K562 (cell line): Measurements from ENCODE around the gene IBA57. TPM values are rescaled to one million over a fixed set of nuclear protein-coding genes. Genes with fewer than 3 reads are reported as not detected.

Experiments
- ARNT ChIP-seq, 2 experiments: fragments of 450-650 bp; IDR thresholded peaks; 2 replicates each; pipeline ENCODE4 v1.6.1; 2016; ENCODE audit warnings: mild to moderate bottlenecking in 1 of 2
- CHD1 ChIP-seq: fragments of 200-600 bp; sonication (generic); IDR thresholded peaks from one replicate; pipeline ENCODE4 v1.6.1; 2012; ENCODE audit warnings: mild to moderate bottlenecking, moderate library complexity, low read length, inconsistent platforms
- FOXA1 ChIP-seq: fragments of 450-650 bp; IDR thresholded peaks from 2 replicates; pipeline ENCODE4 v1.6.1; 2016; ENCODE audit warnings: mild to moderate bottlenecking, borderline replicate concordance
- LEF1 ChIP-seq: fragments of 450-650 bp; IDR thresholded peaks from 2 replicates; pipeline ENCODE4 v1.6.1; 2016; ENCODE audit warnings: mild to moderate bottlenecking
- MAX ChIP-seq: sonication (generic); formaldehyde crosslinking; IDR thresholded peaks from 2 replicates; pipeline ENCODE4 v1.9.0; 2022; ENCODE audit warnings: mild to moderate bottlenecking, missing genetic modification reagents
- MECOM ChIP-seq: fragments of 250-450 bp; sonication (Bioruptor Pico); IDR thresholded peaks from 2 replicates; pipeline ENCODE4 v1.8.0; 2022; ENCODE audit warnings: inconsistent platforms
- NFE2 ChIP-seq: IDR thresholded peaks from 2 replicates; pipeline ENCODE4 v1.6.1; 2014; ENCODE audit warnings: antibody characterized with exemption, low read depth
- NFIX ChIP-seq: fragments of 250-450 bp; sonication (Bioruptor Pico); IDR thresholded peaks from 2 replicates; pipeline ENCODE4 v1.4.0; 2020; ENCODE audit warnings: low read depth, mild to moderate bottlenecking, moderate library complexity
- NR2C1 ChIP-seq, 2 experiments: fragments of 450-650 bp; IDR thresholded peaks; 2 replicates each; pipeline ENCODE4 v1.6.1; 2017; ENCODE audit warnings: mild to moderate bottlenecking in 2 of 2, antibody characterized with exemption in 1 of 2, inconsistent platforms in 1 of 2, missing compliant biosample characterization in 1 of 2, missing genetic modification characterization in 1 of 2
- POLR2G ChIP-seq: fragments of 200-400 bp; formaldehyde crosslinking; IDR thresholded peaks from 2 replicates; pipeline ENCODE4 v1.6.1; 2017; ENCODE audit warnings: low read depth, mild to moderate bottlenecking, antibody characterized with exemption, low read length, moderate library complexity
- RBFOX2 ChIP-seq: fragments of 200-400 bp; formaldehyde crosslinking; IDR thresholded peaks from 2 replicates; pipeline ENCODE4 v1.6.1; 2017; ENCODE audit warnings: low read depth, mild to moderate bottlenecking, low read length, moderate library complexity
- SP1 ChIP-seq: sonication (generic); formaldehyde crosslinking; IDR thresholded peaks from 2 replicates; pipeline ENCODE4 v1.8.1; 2022; ENCODE audit warnings: mild to moderate bottlenecking, missing genetic modification reagents
- SPI1 ChIP-seq: IDR thresholded peaks from 2 replicates; pipeline ENCODE4 v1.6.1; 2011; ENCODE audit warnings: low read depth, low read length, control low read depth, borderline replicate concordance
- TAF15 ChIP-seq: fragments of 200-400 bp; formaldehyde crosslinking; IDR thresholded peaks from 2 replicates; pipeline ENCODE4 v1.6.1; 2017; ENCODE audit warnings: mild to moderate bottlenecking, low read depth, low read length, moderate library complexity
- TBP ChIP-seq: optimal IDR thresholded peaks from 2 replicates; pipeline ENCODE3; 2011; ENCODE audit warnings: low read depth, low read length, improper control_type of control experiment
- TCFL5 ChIP-seq: fragments of 250-450 bp; sonication (Bioruptor Pico); conservative IDR thresholded peaks from 2 replicates; pipeline ENCODE4 v1.6.1; 2021; ENCODE audit warnings: mild to moderate bottlenecking, moderate library complexity, matching md5 sums
- TFE3 ChIP-seq: fragments of 450-650 bp; formaldehyde crosslinking; IDR thresholded peaks from 2 replicates; pipeline ENCODE4 v1.4.0; 2020; ENCODE audit warnings: mild to moderate bottlenecking, mixed read lengths
- TRIM25 ChIP-seq: fragments of 450-650 bp; IDR thresholded peaks from 2 replicates; pipeline ENCODE4 v1.7.0; 2016; ENCODE audit warnings: borderline replicate concordance
- ZBTB1 ChIP-seq: sonication (generic); formaldehyde crosslinking; IDR thresholded peaks from 2 replicates; pipeline ENCODE4 v1.8.1; 2023; ENCODE audit warnings: missing genetic modification reagents, low read depth, mild to moderate bottlenecking, borderline replicate concordance
- ZBTB9 ChIP-seq: fragments of 450-650 bp; formaldehyde crosslinking; IDR thresholded peaks from 2 replicates; pipeline ENCODE4 v1.4.0; 2020; ENCODE audit warnings: mild to moderate bottlenecking, moderate library complexity
- ZNF316 ChIP-seq: fragments of 450-650 bp; IDR thresholded peaks from 2 replicates; pipeline ENCODE4 v1.6.1; 2016
- ZNF444 ChIP-seq: fragments of 250-450 bp; sonication (Bioruptor Pico); IDR thresholded peaks from 2 replicates; pipeline ENCODE4 v1.4.0; 2020; ENCODE audit warnings: mild to moderate bottlenecking, moderate library complexity
- polyA plus RNA-seq, 8 experiments: library from polyadenylated mRNA; depleted of rRNA in 4 of 8; stranded (reverse) in 5 of 8; unstranded in 3 of 8; fragments of >200 nt; fragmentation: Nextera tagmentation in 2 of 8; fragmentation: Illumina TruSeq in 1 of 8; extraction: Ambion mirVana in 2 of 8; extraction: Trizol in 1 of 8; gene quantifications; 2 replicates each; pipeline versions ENCODE4 v1.2.1 to v1.2.3, GENCODE V29; 2011 to 2014; ENCODE audit warnings: inconsistent platforms in 1 of 8, missing spikeins in 1 of 8
- total RNA-seq, 7 experiments: library from RNA; depleted of rRNA in 6 of 7; stranded (reverse); fragments of >200 nt in 6 of 7; fragmentation: Illumina TruSeq in 2 of 7; extraction: Trizol in 2 of 7; gene quantifications; 2 replicates each; pipeline versions ENCODE4 v1.2.1 to v1.2.3, GENCODE V29; 2011 to 2021; ENCODE audit warnings: low replicate concordance in 1 of 7
- TF ChIP-seq, protein P1 (sequence below): fragments of 450-650 bp; formaldehyde crosslinking; IDR thresholded peaks from 2 replicates; pipeline ENCODE4 v1.4.0; 2022; ENCODE audit warnings: missing genetic modification characterization

The IBA57 gene
- total and polyA plus RNA-seq, 9 of the 15 experiments (the other 6 are each of a cell fraction or from before 2014, with no cell fraction given): 0.77 to 15.5 (median 2.7) TPM

DNA sequence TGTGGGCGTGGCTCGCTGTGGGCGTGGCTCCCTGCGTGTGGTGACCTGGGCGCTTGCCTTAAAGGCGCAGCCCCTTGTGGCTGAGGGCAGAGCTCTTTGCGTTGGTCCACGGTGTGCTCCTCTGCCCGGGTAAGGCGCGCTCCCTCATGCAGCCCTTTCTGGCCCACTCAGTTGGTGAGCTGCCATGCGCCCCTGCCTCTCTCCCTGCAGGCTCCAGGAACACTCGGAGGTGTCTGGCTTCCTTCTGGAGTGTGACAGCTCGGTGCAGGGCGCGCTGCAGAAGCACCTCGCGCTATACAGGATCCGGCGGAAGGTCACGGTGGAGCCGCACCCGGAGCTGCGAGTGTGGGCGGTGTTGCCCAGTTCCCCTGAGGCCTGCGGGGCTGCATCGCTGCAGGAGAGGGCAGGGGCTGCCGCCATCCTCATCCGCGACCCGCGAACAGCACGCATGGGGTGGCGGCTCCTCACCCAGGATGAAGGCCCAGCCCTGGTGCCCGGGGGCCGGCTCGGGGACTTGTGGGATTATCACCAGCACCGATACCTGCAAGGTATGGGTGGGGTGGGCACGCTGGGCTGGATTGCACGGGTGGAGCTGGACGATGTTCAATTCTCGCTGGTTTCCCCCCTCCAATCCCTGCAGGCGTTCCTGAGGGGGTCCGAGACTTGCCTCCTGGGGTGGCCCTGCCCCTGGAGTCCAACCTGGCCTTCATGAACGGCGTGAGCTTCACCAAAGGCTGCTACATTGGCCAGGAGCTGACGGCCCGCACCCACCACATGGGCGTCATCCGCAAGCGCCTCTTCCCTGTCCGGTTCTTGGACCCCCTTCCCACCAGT is 9.1 kb downstream of the IBA57 start (continued):
- TF ChIP-seq CHD1: no peak
- no peak for TF ChIP-seq ZBTB1 (CRISPR knock-in tag)
- TF ChIP-seq NFIX (CRISPR knock-in tag): no peak
- peak; percentile 71 for TF ChIP-seq RBFOX2
- no peak for TF ChIP-seq ARNT (IDR thresholded peaks at IDR 0.05)
- no peak for TF ChIP-seq ZNF444
- TF ChIP-seq TAF15: no peak
- TF ChIP-seq NR2C1 (IDR thresholded peaks at IDR 0.05): no peak
- no peak for TF ChIP-seq NR2C1 (tag; IDR thresholded peaks at IDR 0.05)
- peak; percentile 70 for TF ChIP-seq POLR2G
- no peak for TF ChIP-seq TFE3 (CRISPR knock-in tag)
- peak; percentile 100 for TF ChIP-seq SP1 (CRISPR knock-in tag)
- no peak for TF ChIP-seq ZBTB9 (CRISPR knock-in tag)
- no peak for TF ChIP-seq ZNF316
- TF ChIP-seq LEF1: no peak
- peak; percentile 71; the same call in 1 of the 2 replicates for TF ChIP-seq MAX
- no peak for TF ChIP-seq SPI1
- no peak for TF ChIP-seq NFE2
- no peak for TF ChIP-seq MECOM (CRISPR knock-in tag)
- peak; percentile 73 for TF ChIP-seq TBP
- TF ChIP-seq TRIM25: no peak
- TF ChIP-seq, protein P1, sequence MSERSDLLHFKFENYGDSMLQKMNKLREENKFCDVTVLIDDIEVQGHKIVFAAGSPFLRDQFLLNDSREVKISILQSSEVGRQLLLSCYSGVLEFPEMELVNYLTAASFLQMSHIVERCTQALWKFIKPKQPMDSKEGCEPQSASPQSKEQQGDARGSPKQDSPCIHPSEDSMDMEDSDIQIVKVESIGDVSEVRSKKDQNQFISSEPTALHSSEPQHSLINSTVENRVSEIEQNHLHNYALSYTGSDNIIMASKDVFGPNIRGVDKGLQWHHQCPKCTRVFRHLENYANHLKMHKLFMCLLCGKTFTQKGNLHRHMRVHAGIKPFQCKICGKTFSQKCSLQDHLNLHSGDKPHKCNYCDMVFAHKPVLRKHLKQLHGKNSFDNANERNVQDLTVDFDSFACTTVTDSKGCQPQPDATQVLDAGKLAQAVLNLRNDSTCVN: no peak
- no peak for TF ChIP-seq TCFL5 (CRISPR knock-in tag)
- no peak for TF ChIP-seq FOXA1
